ENCODE data around the gene PITRM1.

DNA sequence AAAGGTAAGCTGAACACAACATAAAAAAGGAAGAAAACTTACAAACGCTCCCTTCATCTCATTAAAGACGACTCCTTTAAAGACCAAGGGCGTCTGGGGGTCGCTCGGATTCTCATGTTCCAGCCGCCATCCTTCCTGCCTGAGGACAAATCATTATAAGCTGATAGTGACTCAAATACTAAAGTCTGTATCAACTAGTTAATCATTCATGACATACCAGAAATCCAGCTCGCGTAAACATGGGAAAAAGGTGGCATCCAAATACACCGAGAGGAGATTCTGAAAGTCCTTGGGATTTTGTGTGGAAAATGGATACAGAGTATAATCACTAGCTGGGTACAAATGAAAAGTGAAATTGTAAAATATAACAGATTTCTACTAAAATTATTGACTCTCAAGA, 7.4 kb downstream of the PITRM1 start:
- TF ChIP-seq CTCF (IDR thresholded peaks at IDR 0.05; ENCODE audit: insufficient read depth, low read length, poor library complexity, severe bottlenecking) = no peak
- TF ChIP-seq EZH2phosphoT487 (conservative IDR thresholded peaks at IDR 0.05; ENCODE audit: low read length) = no peak

Measured in SU-DHL-6 (cell line).